HG03354 (cell line): ENCODE measurements around the gene CRADD.
"Not testable (repeated sequence)": the region's sequence is repeated elsewhere in the genome, so short reads cannot be mapped to it uniquely, and the experiment has no call there.

Experiments used
- ATAC-seq: cut with Tn5 transposase; IDR thresholded peaks from one replicate; pipeline ENCODE4 v1.9.1; 2021; ENCODE audit warnings: mild to moderate bottlenecking; ENCODE audit not compliant: unreplicated experiment, poor library complexity, severe bottlenecking

Gene CRADD

DNA sequence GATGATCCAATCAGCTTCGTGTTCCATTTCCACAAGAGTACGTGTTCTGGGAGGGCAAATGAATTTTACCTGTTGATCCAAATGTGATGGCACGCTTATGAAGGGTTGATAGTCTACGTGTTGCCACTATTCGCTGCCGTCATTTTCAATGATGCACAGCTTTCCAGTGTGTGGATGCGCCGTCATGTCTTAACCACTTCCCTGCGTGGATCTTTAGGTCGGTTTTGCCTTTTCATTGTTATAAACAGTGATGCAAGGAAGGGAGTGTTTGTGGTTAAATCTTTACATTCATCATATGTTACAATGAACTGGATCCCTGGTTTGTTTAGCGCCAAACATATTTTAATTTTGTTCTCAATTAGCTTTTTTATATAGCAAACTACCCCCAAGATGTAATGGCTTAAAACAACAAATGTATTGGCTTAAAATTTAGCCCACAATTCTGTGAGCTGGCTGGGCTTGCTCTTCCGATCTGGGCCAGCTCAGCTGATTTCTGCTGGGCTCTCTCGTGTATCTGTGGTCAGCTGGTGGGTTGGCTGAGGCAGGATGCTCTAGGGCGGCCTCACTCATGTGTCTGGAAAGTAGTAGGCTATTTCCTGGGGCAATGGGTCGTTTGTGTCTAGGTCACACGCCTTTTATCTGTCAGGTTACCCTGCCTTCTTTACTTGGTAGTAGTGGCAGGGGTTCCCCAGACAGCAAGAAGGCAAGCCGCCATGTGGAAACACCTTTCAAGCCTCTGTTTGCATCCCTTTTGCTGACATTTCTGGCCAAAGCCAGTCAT, 176.7 kb downstream of the CRADD start:
- no peak for ATAC-seq

DNA sequence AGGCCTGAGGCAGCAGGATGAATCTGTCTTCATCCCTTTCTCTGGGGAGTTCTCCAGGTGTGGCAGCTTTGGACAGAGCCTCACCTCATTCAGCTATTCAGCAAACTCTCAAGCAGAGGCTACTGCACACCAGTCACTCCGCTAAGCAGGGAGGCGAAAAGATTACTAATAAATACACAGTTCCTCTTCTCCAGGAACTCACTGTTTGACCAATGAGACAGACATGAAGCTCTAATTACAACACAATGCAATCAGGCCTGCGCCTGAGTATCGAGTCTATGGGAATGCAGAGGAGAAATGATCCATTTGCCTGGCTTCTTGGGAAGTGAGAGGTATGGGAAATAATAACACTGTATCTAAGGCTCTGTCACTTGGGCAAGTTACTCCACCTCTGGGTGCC, 178.1 kb downstream of the CRADD start:
- ATAC-seq, result no peak

- no peak for ATAC-seq
Measured at GRCh38 chr12:93856611-93857010, 179.4 kb downstream of the CRADD start.

DNA sequence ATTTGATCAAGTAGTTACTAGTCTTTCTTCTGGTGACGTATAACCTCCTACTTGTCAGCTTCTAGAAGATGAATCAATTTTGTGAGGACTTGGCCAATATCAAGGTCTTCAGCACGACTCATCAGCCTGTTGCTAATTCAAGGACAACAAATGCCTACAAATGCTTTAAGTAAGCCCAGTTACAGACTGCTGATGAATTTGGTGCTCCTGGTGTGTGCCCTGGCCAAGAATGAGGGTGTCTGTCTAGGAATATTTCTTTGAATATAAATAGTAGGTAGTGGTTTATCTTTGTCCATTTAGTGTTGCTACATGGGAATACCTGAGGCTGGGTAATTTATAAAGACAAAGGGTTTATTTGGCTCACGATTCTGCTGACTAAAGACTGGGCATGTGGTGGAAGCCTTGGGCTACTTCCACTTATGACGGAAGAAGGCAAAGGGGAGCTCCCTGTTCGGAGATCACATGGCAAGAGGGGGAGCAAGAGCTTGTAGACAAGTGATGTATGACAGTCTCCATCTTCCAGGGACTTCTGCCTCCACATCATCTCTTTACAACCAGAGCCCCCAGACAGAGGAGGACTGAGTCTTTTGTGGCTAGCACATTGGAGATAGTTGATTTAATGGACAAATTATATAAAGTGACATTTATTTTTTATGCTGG, 180.2 kb downstream of the CRADD start:
- no peak for ATAC-seq

- no peak for ATAC-seq
Measured at GRCh38 chr12:93857991-93858447, 180.8 kb downstream of the CRADD start.

DNA sequence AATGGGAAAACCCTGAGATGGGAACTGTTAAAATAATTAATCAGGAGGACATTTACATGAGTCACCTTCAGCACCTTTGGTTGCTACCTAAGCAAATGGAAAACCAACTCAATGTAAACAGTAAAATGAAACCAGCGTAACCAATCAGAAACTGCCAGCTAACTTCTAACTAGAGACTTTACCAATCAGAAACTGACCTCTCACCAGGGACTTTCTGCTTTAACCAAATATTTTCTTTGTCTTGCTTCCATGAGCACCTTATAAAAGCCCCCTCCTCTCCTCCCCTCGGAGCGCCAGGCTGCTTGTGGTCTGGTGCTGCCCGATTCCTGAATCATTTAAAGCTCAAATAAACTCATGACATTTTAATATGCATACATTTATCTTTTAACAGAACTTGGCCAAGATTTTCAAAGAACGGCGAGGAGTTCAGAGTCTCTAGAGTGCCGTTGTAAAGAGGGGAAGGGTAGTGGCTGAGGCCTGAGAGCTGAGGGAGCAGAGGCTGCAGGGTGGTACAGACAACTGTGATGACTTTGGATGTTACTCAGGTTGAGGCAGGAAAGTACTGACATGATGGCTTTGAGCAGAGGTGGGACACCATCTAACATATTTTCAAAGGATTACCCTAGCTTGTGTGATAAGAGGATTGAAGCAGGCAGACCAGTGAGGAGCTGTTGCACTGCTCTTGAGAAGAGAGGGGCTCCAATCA, 183.6 kb downstream of the CRADD start:
- no peak for ATAC-seq

GRCh38 chr12:93862424-93862823, 185.2 kb downstream of the CRADD start:
- ATAC-seq, result no peak

GRCh38 chr12:93865751-93866150, 188.6 kb downstream of the CRADD start:
- no peak for ATAC-seq

DNA sequence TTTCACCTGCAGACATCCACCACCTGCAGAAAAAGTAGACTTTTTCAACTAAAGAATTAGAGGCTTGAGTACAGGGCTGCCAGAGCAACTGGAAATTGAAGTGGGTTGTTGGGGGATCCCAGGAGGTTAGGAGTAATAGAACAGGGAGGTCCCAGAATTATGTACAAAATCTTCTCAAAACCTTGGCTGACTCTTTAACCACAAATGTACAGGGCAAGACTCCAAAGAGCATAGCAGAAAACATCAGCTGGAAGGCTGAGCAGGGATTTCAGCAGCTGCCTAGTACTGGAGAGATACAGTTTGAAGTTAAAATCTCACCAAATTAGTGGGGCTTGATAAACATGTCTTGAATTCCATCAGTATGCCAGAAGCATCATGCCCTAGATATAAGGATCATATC, 191.6 kb downstream of the CRADD start:
- no peak for ATAC-seq

DNA sequence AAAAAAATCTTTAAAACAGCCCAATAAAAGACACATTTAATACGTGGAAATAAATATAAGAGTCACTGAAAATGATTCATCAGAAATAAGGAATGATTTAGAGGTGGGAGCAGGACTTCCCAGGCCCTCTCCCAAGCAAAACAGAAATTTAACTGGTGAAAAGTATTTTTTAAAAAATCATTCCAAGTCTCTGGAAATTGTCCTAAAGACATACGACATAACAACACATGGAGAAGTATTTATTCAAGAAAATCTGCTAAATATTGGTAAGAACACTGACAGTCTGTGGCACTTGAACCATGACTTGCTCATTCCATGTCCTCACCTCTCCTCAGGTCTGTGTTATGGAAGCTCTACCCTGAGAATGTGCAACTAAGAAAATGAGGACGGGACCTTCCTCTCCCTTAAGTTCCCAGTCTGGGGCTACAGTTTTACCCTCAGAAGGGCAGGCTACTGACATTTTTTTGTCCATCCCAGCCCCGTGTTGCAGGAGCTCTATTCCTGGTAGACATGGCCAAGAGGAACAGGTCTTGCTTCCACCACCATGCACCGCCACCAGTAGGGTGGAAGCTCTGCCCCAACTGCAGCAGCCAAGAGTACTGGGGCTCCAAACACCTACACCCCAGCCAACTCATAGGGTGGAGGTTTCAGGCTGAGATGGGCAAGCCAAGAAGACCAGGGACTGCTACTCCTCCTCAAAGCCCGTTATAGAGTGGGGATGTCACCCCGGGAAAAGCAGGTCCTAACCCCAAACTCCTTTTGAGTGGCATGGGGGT, 193.0 kb downstream of the CRADD start:
- ATAC-seq, result no peak

DNA sequence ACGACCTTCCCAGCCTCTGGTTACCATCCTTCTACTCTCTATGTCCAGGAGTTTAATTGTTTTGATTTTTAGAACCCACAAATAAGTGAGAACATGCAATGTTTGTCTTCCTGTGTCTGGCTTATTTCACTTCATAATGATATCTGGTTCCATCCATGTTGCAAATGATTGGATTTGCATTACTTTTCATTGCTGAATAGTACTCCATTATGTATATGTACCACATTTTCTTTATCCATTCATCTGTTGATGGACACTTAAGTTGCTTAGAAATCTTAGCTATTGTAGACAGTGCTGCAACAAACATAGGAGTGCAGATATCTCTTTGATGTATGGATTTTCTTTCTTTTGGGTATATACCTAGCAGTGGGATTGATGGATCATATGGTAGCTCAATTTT, 194.4 kb downstream of the CRADD start:
- ATAC-seq, result not testable (repeated sequence)

- ATAC-seq, result no peak
Measured at GRCh38 chr12:93873561-93873960, 196.4 kb downstream of the CRADD start.

DNA sequence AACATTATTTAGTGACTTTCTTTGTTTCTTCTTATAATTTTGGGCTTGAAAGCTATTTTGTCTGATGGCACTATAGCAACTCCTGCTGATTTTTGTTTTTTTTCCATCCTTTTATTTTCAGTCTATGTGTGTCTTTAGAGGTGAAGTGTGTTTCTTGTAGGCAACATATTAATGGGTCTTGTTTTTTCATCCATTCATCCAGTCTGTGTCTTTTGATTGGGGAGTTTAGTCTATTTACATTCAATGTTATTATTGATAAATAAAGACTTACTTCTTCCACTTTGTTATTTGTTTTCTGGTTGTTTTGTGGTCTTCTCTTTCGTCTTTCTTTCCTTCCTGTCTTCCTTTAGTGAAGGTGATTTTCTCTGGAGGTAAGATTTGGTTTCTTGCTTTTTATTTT, 198.0 kb downstream of the CRADD start:
- no peak for ATAC-seq

GRCh38 chr12:93876360-93876759, 199.2 kb downstream of the CRADD start:
- no peak for ATAC-seq

DNA sequence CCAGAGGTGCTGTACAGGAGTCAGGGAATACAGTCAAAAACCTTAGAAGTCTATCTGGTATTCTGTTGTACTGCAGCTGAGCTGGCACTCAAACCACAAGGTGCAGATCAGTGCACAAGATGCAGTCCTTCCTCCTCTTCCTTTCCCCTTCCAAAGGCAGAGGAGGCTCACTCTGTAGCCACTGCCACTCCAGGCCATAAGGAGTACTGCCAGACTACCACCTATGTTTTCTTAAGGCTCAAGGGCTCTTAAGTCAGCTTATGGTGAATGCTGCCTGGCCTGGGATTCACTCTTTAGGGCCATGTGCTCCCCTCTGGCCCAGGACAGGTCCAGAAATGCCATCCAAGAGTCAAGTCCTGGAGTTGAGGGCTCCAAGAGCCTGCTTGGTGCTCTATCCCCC, 200.3 kb downstream of the CRADD start:
- ATAC-seq, result no peak

DNA sequence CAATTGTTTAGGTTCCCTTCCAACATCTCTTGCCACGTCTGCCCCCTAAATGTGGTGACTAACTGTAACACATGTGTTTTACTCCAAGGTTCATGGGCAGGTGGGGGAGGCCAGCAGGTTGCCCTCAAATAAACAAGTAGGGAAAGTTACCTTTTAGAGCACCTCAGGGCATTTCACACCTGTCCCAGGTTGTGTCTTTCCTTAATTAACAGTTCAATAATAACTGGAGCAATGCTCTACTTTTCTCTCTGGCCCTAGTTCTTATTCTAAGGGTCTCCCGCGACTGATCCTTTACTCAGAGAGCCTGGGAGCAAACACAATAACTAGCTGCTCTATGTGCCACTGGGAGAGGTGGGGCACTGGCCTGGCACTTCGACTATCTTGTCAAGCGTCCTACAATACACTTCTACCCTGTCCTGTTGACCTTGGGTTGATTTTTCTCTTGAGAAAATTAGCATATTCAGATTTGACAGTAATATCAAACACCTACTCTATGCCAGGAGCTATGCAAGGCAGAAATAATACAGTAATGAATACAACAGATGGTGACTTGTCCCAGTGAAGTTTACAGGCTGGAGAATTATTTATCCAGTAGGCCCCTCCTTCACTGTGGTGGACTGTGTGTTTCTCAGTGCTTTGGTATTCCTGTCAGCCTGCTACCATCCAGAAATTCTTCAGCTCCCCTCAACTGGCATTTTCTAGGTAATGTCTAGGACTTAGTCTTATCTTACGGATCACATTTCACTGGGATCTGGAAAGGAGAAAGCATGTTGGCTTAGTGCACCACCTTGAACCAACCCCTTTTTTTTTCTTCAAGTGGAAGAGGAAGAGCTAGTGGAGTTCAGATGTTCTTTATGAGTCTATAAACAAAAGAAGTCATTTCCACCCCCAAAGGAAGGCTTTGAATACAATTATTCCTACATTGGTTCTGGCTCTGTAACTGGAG, 202.6 kb downstream of the CRADD start:
- no peak for ATAC-seq

GRCh38 chr12:93880853-93881522, 203.8 kb downstream of the CRADD start:
- no peak for ATAC-seq

DNA sequence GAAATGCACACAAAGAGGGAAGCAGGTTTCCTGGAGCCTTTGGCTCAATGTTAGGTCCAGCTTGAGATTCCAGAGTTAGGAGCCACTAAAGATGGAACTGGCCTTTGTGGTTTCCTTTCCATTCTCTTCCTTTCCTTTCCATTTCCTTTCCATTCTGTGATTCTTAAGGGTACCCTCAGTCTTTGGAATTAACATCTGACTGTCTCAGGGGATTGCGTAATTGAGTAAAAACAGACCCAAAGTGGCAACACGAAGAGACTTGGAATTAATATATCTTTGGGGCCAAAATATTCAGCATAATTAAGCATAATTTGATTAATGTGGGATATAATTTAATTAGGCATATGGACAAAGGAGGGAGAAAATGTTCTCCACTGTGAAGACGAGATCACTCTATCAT, 205.6 kb downstream of the CRADD start:
- ATAC-seq, result no peak
